BE2C (cell line): ENCODE data around the gene UVSSA.

Source experiments
- DNase-seq: peaks from one replicate; pipeline ENCODE4 v3.0.0-alpha.2; 2020
- H3K27me3 ChIP-seq: fragments of 250-450 bp; sonication (Bioruptor Pico); 2 replicates; pipeline ENCODE4 v1.5.1; 2020; ENCODE audit warnings: mild to moderate bottlenecking
- H3K36me3 ChIP-seq: fragments of 250-450 bp; sonication (Bioruptor Pico); 2 replicates; pipeline ENCODE4 v1.5.1; 2020; ENCODE audit warnings: mild to moderate bottlenecking
- H3K4me1 ChIP-seq: fragments of 250-450 bp; sonication (Bioruptor Pico); 2 replicates; pipeline ENCODE4 v1.5.1; 2020
- H3K4me3 ChIP-seq: 2 replicates; pipeline ENCODE4 v1.5.1; 2011; ENCODE audit warnings: low read depth, low read length
- H3K9me3 ChIP-seq: fragments of 250-450 bp; sonication (Bioruptor Pico); 2 replicates; pipeline ENCODE4 v1.5.1; 2020
- CTCF ChIP-seq: IDR thresholded peaks from 2 replicates; pipeline ENCODE4 v1.5.1; 2012; ENCODE audit warnings: mild to moderate bottlenecking, low read depth, low read length

The UVSSA gene

GRCh38 chr4:1353186-1354055 is 6.4 kb downstream of the UVSSA start:
- Histone ChIP-seq H3K27me3 (no peaks in the 10 kb centered on the region), H3K4me1 (no peaks in the 10 kb centered on the region), H3K9me3 (no peaks in the 10 kb centered on the region), H3K36me3 (peaks cover 3% of the 10 kb centered on the region; the same call in 1 of the 2 replicates), H3K4me3 (no peak overlapping the region)
- no peak for DNase-seq
- no peak for TF ChIP-seq CTCF

GRCh38 chr4:1354136-1354982 is 7.4 kb downstream of the UVSSA start:
- no peak for TF ChIP-seq CTCF
- H3K9me3 ChIP-seq = no peaks in the 10 kb centered on the region
- H3K27me3 ChIP-seq = no peaks in the 10 kb centered on the region
- peaks cover 3% of the 10 kb centered on the region; the same call in 1 of the 2 replicates for H3K36me3 ChIP-seq
- DNase-seq = no peak
- no peaks in the 10 kb centered on the region for H3K4me1 ChIP-seq
- H3K4me3 ChIP-seq = no peak overlapping the region

- peaks cover 3% of the 10 kb centered on the region; the same call in 1 of the 2 replicates for H3K36me3 ChIP-seq
- no peak overlapping the region for H3K4me3 ChIP-seq
- no peaks in the 10 kb centered on the region for H3K9me3 ChIP-seq
- H3K4me1 ChIP-seq = no peaks in the 10 kb centered on the region
- no peak for TF ChIP-seq CTCF
- no peaks in the 10 kb centered on the region for H3K27me3 ChIP-seq
- DNase-seq = no peak
Measured at GRCh38 chr4:1354983-1355275, 7.9 kb downstream of the UVSSA start.

GRCh38 chr4:1355378-1355777 is 8.4 kb downstream of the UVSSA start:
- TF ChIP-seq CTCF = no peak
- Histone ChIP-seq H3K9me3 (no peaks in the 10 kb centered on the region), H3K4me3 (no peak overlapping the region), H3K36me3 (peaks cover 3% of the 10 kb centered on the region; the same call in 1 of the 2 replicates), H3K4me1 (no peaks in the 10 kb centered on the region), H3K27me3 (no peaks in the 10 kb centered on the region)
- no peak for DNase-seq

GRCh38 chr4:1356181-1356998 is 9.4 kb downstream of the UVSSA start:
- no peaks in the 10 kb centered on the region for H3K9me3 ChIP-seq
- DNase-seq = peak; percentile 77
- peak; percentile 89 for TF ChIP-seq CTCF
- H3K36me3 ChIP-seq = peaks cover 3% of the 10 kb centered on the region; the same call in 1 of the 2 replicates
- no peaks in the 10 kb centered on the region for H3K27me3 ChIP-seq
- no peaks in the 10 kb centered on the region for H3K4me1 ChIP-seq
- no peak overlapping the region for H3K4me3 ChIP-seq
